Astrocyte of the spinal cord (primary cell): Measurements from ENCODE around the gene ADGRD1.

Experiments used
- DNase-seq: peaks from one replicate; pipeline ENCODE4 v3.0.0; 2011; ENCODE audit warnings: low read depth, low spot score
- H3K4me3 ChIP-seq: 2 replicates; pipeline ENCODE4 v1.5.1; 2011; ENCODE audit warnings: low read depth, mild to moderate bottlenecking, low read length, moderate library complexity
- in situ Hi-C: cut with HindIII; loops from 2 replicates; pipeline ENCODE4 v1.10.0; 2017; ENCODE audit warnings: low sequenced_read_pairs
- TF ChIP-seq, protein P1 (sequence below): IDR thresholded peaks from 2 replicates; pipeline ENCODE4 v1.5.1; 2012; ENCODE audit warnings: low read depth, mild to moderate bottlenecking, low read length, inconsistent platforms

The ADGRD1 gene

DNA sequence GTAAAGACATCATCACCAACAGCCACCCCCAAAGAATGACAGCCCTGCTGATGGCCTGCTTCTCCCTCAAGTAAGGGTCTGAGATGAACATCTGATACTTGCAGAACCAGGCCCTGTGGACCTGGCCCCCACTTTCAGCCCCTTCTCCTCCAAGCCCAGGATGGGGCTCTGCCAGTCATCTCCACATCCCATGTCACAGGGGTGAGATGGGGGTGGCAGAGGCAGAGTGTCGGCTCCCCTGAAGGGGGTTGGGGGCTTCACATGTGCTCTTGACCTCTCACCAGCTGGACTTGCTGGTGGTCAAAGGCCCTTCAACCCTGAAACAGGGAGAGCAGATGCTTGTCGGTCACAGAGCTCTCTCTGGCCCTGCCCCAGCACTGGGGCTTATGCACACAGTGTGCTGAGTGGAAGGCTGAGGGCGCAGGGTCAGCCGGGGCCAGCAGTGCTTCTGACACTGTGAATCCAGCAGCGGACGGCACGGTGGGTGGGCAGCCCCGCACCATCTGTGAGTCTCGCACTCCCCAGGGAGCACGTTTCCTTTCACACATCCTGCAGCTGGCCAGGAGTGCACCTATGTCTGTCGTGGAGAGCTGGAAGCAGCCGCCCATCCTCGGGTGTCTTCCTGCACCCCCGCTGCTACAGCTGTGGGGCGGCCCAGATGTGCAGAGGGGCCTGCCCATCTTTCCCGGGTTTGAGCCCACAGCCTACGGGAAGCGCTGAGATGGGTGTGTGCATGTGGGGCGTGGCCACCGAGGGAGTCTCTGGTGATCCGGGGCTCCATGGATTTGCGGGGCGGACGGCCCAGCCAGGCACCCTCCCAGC lies 94.3 kb downstream of the ADGRD1 start:
- H3K4me3 ChIP-seq: no peak overlapping the region
- TF ChIP-seq, protein P1, sequence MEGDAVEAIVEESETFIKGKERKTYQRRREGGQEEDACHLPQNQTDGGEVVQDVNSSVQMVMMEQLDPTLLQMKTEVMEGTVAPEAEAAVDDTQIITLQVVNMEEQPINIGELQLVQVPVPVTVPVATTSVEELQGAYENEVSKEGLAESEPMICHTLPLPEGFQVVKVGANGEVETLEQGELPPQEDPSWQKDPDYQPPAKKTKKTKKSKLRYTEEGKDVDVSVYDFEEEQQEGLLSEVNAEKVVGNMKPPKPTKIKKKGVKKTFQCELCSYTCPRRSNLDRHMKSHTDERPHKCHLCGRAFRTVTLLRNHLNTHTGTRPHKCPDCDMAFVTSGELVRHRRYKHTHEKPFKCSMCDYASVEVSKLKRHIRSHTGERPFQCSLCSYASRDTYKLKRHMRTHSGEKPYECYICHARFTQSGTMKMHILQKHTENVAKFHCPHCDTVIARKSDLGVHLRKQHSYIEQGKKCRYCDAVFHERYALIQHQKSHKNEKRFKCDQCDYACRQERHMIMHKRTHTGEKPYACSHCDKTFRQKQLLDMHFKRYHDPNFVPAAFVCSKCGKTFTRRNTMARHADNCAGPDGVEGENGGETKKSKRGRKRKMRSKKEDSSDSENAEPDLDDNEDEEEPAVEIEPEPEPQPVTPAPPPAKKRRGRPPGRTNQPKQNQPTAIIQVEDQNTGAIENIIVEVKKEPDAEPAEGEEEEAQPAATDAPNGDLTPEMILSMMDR: no peak
- in situ Hi-C loops: no loop called here
- DNase-seq: no peak

GRCh38 chr12:131048611-131048990 lies 94.9 kb downstream of the ADGRD1 start:
- in situ Hi-C loops: no loop called here
- no peak for DNase-seq
- TF ChIP-seq, protein P1: no peak
- no peak overlapping the region for H3K4me3 ChIP-seq

DNA sequence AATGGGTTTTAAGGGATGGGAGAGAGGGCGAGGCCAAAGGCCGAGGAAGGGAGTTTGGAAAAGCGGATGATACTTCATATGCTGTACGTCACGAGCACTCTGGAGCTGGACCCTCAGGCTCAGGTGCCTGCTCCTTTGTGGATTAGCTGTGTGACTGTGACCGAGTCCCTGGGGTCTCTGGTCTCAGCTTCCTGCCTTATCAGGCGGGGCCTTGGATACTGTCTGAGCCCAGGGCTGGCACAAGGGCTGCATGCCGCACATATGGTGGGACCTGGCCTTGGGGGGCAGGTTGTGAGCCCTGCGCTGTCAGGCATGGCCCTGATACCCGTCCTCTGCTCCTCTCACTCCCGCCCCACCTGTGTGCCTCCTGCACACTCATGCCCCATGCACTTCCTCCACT lies 95.3 kb downstream of the ADGRD1 start:
- TF ChIP-seq, protein P1: no peak
- in situ Hi-C loops: no loop called here
- no peak for DNase-seq
- H3K4me3 ChIP-seq: no peak overlapping the region

- TF ChIP-seq, protein P1: no peak
- in situ Hi-C loops: no loop called here
- DNase-seq: no peak
- no peak overlapping the region for H3K4me3 ChIP-seq
Measured at GRCh38 chr12:131049549-131050339, 96.0 kb downstream of the ADGRD1 start.

DNA sequence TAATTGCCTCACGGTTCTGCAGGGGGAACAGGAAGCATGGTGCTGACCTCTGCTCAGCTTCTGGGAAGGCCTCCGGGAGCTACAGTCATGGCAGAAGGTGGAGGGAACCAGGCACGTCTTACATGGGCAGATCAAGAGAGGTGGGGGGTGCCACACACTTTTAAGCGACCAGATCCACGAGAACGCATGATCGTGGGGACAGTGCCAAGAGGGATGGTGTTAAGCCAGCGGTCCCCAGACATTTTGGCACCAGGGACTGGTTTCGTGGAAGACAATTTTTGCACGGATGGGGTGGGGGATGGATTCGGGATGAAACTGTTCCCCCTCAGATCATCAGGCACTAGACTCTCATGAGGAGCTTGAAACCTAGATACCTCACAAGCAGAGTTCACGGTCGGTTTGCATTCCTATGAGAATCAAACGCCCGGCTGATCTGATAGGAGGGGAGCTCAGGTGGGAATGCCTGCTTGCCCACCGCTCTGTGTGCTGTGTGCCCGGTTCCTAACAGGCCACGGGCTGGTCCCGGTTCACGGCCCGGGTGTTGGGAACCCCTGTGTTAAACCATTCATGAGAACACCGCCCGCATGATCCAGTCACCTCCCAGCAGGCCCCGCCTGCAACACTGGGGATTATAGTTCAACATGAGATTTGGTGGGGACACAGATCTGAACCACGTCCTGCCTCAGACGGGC lies 96.9 kb downstream of the ADGRD1 start:
- DNase-seq: no peak
- TF ChIP-seq, protein P1: no peak
- in situ Hi-C loops: no loop called here
- no peak overlapping the region for H3K4me3 ChIP-seq

DNA sequence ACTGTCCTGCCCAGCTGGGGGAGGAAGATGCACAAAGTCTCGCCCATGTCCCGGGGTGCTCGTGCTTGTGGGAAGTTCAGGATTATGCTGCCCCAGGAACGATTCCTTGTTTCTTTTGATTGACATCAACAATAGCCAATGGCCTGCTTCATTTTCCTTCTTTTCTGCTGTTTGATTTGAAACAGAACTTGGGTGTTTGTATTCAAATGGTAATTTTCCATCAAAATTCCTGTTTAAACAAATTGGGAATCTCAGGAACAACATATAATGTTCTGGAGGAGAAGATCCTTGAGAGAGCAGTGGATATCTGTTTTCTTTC lies 97.4 kb downstream of the ADGRD1 start:
- in situ Hi-C loops: no loop called here
- no peak for DNase-seq
- no peak overlapping the region for H3K4me3 ChIP-seq
- TF ChIP-seq, protein P1: no peak
